ENCODE results near the gene C17orf100.

C17orf100 gene

DNA sequence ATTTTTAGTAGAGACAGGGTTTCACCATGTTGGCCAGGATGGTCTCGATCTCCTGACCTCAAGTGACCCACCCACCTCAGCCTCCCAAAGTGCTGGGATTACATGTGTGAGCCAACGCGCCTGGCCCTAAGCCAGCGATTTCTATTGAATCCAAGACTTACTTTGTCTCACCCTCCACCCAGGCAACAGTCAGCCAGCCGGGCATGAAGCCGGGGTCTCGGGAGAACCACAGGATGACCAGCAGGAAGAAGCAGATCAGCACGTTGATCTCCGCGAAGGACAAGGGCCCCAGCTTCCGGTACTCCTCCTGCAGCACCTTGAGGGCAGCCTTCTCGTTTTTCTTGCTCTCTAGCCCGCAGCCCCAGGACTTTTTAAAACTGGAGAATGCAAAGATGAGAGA, 44.0 kb downstream of the C17orf100 start:
- no peak overlapping the region for H3K4me3 ChIP-seq (ENCODE audit: low read depth, low read length)
- no peak for TF ChIP-seq CTCF (IDR thresholded peaks at IDR 0.05; ENCODE audit: low read depth, low read length)

DNA sequence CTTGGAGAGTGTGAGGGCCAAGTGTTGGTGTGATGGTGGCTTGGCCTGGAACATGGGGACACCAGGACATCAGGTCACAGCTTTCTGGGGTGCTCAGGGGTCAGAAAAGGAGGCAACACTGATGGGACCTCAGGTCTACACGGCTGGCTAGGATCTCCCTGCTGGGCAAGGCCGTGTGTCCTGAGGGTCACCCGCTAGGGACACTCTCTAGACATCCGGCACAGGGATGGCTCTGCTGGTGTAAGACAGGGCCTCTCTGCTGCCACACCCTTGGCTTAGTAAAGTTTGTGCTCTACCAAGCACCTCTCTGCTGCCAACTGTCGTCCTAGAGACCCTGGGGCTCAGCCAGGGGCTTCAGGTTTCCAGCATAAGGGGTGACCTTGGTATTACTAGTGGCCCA, 45.3 kb downstream of the C17orf100 start:
- H3K4me3 ChIP-seq (ENCODE audit: low read depth, low read length) = no peak overlapping the region
- no peak for TF ChIP-seq CTCF (IDR thresholded peaks at IDR 0.05; ENCODE audit: low read depth, low read length)

- no peak for TF ChIP-seq CTCF (IDR thresholded peaks at IDR 0.05; ENCODE audit: low read depth, low read length)
- no peak overlapping the region for H3K4me3 ChIP-seq (ENCODE audit: low read depth, low read length)
These were observed 46.4 kb downstream of the C17orf100 start for GRCh38 chr17:6698004-6698403.

- H3K4me3 ChIP-seq (ENCODE audit: low read depth, low read length) = no peak overlapping the region
- no peak for TF ChIP-seq CTCF (IDR thresholded peaks at IDR 0.05; ENCODE audit: low read depth, low read length)
These were observed 48.7 kb downstream of the C17orf100 start for GRCh38 chr17:6699997-6700947.

- no peak overlapping the region for H3K4me3 ChIP-seq (ENCODE audit: low read depth, low read length)
- TF ChIP-seq CTCF (IDR thresholded peaks at IDR 0.05; ENCODE audit: low read depth, low read length) = no peak
These were observed 49.4 kb downstream of the C17orf100 start for GRCh38 chr17:6700948-6701307.

DNA sequence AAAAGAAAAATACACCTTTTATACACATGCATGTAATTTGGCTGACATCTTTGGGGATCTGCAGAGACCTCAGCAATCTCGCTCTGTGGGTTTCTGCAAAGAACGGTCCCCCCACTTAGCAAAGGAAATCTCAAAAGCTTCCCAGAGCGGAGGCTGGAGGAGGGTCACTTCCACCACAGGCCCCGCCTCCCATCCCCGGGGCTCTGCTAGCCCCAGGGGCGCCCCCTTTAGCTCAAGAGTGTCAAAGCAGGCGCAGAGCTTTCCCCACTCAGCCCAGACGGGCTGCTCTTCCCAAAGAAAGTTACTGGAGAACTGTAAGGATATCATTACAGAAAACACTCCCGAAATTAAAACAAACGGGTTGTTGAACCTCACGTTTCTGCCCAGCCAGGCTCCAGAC, 50.2 kb downstream of the C17orf100 start:
- peak; percentile 19; the same call in 1 of the 2 replicates for TF ChIP-seq CTCF (IDR thresholded peaks at IDR 0.05; ENCODE audit: low read depth, low read length)
- no peak overlapping the region for H3K4me3 ChIP-seq (ENCODE audit: low read depth, low read length)

- H3K4me3 ChIP-seq (ENCODE audit: low read depth, low read length) = no peak overlapping the region
- TF ChIP-seq CTCF (IDR thresholded peaks at IDR 0.05; ENCODE audit: low read depth, low read length) = no peak
These were observed 51.1 kb downstream of the C17orf100 start for GRCh38 chr17:6702567-6703215.
